ENCODE measurements around the gene C1QTNF1. TPM values are rescaled to one million over a fixed set of nuclear protein-coding genes. Genes with fewer than 3 reads are reported as not detected.

The C1QTNF1 gene
- total RNA-seq, 2 experiments from 2014 or later = not detected

DNA sequence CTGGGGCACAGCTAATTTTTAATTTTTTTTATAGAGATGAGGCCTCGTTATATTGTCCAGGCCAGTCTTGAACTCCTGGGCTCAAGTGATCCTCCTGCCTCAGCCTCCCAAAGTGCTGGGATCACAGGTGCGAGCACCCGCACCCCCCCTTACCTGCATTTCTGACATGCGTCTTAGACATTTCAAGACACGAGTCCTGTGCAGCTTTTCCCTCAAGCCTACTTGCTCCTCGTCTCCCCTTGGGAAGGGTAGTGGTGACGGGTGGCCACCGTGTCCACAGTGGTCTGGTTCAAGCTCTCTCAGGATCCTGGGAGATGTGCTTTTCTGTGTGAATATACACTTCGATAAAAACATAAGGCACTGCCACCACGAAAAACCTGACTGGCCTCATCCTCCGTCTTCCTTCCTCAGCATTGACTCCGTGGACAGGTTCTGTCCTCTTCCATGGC, 24.0 kb upstream of the C1QTNF1 start:
- H3K9me3 ChIP-seq (ENCODE audit: low read length) = no peaks in the 10 kb centered on the region
- peaks cover 55% of the 10 kb centered on the region for H3K36me3 ChIP-seq (ENCODE audit: insufficient read depth, low read length)
- no peaks in the 10 kb centered on the region for H3K4me1 ChIP-seq (ENCODE audit: insufficient read depth, low read length, poor library complexity, severe bottlenecking)
- H2AFZ ChIP-seq (ENCODE audit: low read length) = no peak overlapping the region
- intact Hi-C loops (cut with micrococcal nuclease; ENCODE audit: unreplicated experiment) = no loop called here
- no peak for TF ChIP-seq EZH2phosphoT487 (IDR thresholded peaks at IDR 0.05; ENCODE audit: borderline replicate concordance, low read depth, low read length)
- TF ChIP-seq, protein P1, sequence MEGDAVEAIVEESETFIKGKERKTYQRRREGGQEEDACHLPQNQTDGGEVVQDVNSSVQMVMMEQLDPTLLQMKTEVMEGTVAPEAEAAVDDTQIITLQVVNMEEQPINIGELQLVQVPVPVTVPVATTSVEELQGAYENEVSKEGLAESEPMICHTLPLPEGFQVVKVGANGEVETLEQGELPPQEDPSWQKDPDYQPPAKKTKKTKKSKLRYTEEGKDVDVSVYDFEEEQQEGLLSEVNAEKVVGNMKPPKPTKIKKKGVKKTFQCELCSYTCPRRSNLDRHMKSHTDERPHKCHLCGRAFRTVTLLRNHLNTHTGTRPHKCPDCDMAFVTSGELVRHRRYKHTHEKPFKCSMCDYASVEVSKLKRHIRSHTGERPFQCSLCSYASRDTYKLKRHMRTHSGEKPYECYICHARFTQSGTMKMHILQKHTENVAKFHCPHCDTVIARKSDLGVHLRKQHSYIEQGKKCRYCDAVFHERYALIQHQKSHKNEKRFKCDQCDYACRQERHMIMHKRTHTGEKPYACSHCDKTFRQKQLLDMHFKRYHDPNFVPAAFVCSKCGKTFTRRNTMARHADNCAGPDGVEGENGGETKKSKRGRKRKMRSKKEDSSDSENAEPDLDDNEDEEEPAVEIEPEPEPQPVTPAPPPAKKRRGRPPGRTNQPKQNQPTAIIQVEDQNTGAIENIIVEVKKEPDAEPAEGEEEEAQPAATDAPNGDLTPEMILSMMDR (conservative IDR thresholded peaks at IDR 0.05; ENCODE audit: low read length) = no peak
- CTCF ChIA-PET (ENCODE audit: unreplicated experiment) = no interaction called here
- H3K27ac ChIP-seq (ENCODE audit: low read depth, low read length, poor library complexity, severe bottlenecking) = no peak overlapping the region
- POLR2A ChIA-PET = no interaction called here
- no peak for DNase-seq (ENCODE audit: low spot score)
- H4K20me1 ChIP-seq (ENCODE audit: insufficient read depth, low read length) = no peaks in the 10 kb centered on the region; the same call in 1 of the 2 replicates
- H3K9me2 ChIP-seq (ENCODE audit: insufficient read depth, low read length) = no peaks in the 10 kb centered on the region
- H3K4me3 ChIP-seq (ENCODE audit: low read depth, low read length, poor library complexity, severe bottlenecking) = no peak overlapping the region
- H3K79me2 ChIP-seq (ENCODE audit: insufficient read depth, low read depth, low read length) = no peaks in the 10 kb centered on the region
- no TSS peak for BruUV-seq (replicated peaks)
- no peak overlapping the region for H3K4me2 ChIP-seq (ENCODE audit: low read length)

DNA sequence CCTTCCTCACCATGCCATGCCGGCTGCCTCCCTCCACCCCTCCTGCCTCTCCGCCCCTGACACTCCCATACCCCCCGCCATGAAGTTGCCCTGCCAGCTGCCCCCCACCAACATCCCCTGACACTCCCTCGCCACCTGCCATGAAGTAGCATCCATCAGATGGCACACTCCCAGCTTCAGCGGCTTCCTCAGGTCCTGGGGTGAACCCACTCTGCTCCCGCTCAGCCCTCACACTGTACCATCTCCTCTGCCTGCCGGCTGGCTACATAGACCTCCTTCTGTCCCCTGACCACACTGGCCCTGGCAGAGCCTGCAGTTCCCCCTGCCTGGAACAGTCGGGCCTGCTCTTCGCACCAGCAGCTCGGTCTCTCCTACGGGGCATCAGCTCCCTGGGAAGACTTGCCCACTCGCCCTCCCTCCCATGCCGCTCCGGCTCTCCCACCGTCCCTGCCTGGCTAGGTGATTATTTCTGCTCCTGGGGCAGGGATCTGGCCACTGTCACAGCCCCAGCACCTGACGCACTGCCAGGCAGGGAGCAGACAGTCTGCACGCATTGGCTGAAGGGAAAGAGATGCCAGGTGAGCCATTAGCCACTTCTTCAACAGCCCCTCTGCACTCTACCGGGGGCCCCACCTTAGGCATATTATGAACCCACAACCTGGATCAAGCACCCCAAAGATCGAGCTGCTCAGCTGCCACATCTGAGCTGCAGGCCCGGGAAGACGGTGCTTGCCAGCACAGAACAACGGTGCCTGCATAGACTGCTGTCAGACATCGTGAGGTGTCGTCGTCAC, 23.4 kb upstream of the C1QTNF1 start:
- intact Hi-C loops (cut with micrococcal nuclease; ENCODE audit: unreplicated experiment) = no loop called here
- Histone ChIP-seq H3K4me2 (ENCODE audit: low read length) (no peak overlapping the region), H3K79me2 (ENCODE audit: insufficient read depth, low read depth, low read length) (no peaks in the 10 kb centered on the region), H3K4me3 (ENCODE audit: low read depth, low read length, poor library complexity, severe bottlenecking) (no peak overlapping the region), H3K27ac (ENCODE audit: low read depth, low read length, poor library complexity, severe bottlenecking) (no peak overlapping the region), H3K4me1 (ENCODE audit: insufficient read depth, low read length, poor library complexity, severe bottlenecking) (no peaks in the 10 kb centered on the region), H3K9me3 (ENCODE audit: low read length) (no peaks in the 10 kb centered on the region), H3K36me3 (ENCODE audit: insufficient read depth, low read length) (peaks cover 49% of the 10 kb centered on the region), H4K20me1 (ENCODE audit: insufficient read depth, low read length) (no peaks in the 10 kb centered on the region; the same call in 1 of the 2 replicates), H3K9me2 (ENCODE audit: insufficient read depth, low read length) (no peaks in the 10 kb centered on the region), H2AFZ (ENCODE audit: low read length) (no peak overlapping the region)
- BruUV-seq (replicated peaks) = no TSS peak
- CTCF ChIA-PET (ENCODE audit: unreplicated experiment) = interaction anchor here (0.7 kb wide), 1 partner anchor 36 kb away, joined by 3 read pairs; no protein-coding TSS in a partner anchor
- POLR2A ChIA-PET = no interaction called here
- no peak for DNase-seq (ENCODE audit: low spot score)
- no peak for TF ChIP-seq EZH2phosphoT487 (IDR thresholded peaks at IDR 0.05; ENCODE audit: borderline replicate concordance, low read depth, low read length)
- TF ChIP-seq, protein P1 (conservative IDR thresholded peaks at IDR 0.05; ENCODE audit: low read length) = no peak
